Raji (cell line): ENCODE measurements around the gene PLEKHG4B.

ENCODE experiments used
- POLR2A ChIP-seq: IDR thresholded peaks from 2 replicates; pipeline ENCODE4 v1.6.1; 2011; ENCODE audit warnings: low read depth, low read length, control low read depth; ENCODE audit not compliant: insufficient read depth

Gene PLEKHG4B

GRCh38 chr5:189976-190365 lies 98.0 kb downstream of the PLEKHG4B start:
- TF ChIP-seq POLR2A: no peak

GRCh38 chr5:190366-191035 lies 98.5 kb downstream of the PLEKHG4B start:
- TF ChIP-seq POLR2A: no peak

GRCh38 chr5:191036-191948 lies 99.3 kb downstream of the PLEKHG4B start, which contains the start of gene LRRC14B:
TSS of gene LRRC14B (plus strand) at chr5:191495. CDS start at chr5:191539, 44 bp downstream.
- TF ChIP-seq POLR2A: no peak

GRCh38 chr5:191949-192690 lies 100.2 kb downstream of the PLEKHG4B start:
- no peak for TF ChIP-seq POLR2A

- no peak for TF ChIP-seq POLR2A
Observed at GRCh38 chr5:192691-192969, 100.7 kb downstream of the PLEKHG4B start.

- no peak for TF ChIP-seq POLR2A
Observed at GRCh38 chr5:192970-193831, 101.2 kb downstream of the PLEKHG4B start.

GRCh38 chr5:194102-194501 lies 102.1 kb downstream of the PLEKHG4B start:
- TF ChIP-seq POLR2A: no peak

GRCh38 chr5:194603-195209 lies 102.7 kb downstream of the PLEKHG4B start:
- TF ChIP-seq POLR2A: no peak

- TF ChIP-seq POLR2A: no peak
Observed at GRCh38 chr5:195401-196160, 103.6 kb downstream of the PLEKHG4B start.

- TF ChIP-seq POLR2A: no peak
Observed at GRCh38 chr5:196350-196749, 104.4 kb downstream of the PLEKHG4B start.

- no peak for TF ChIP-seq POLR2A
Observed at GRCh38 chr5:197892-198489, 106.0 kb downstream of the PLEKHG4B start.

GRCh38 chr5:198516-199196 lies 106.7 kb downstream of the PLEKHG4B start:
- no peak for TF ChIP-seq POLR2A
